B cell (primary cell): ENCODE results near the gene MTSS2.

ENCODE experiments used
- EZH2 ChIP-seq: IDR thresholded peaks from 2 replicates; pipeline ENCODE4 v1.6.1; 2012; ENCODE audit warnings: borderline replicate concordance, low read depth, mild to moderate bottlenecking, moderate library complexity, low read length; ENCODE audit not compliant: insufficient read depth, poor library complexity, severe bottlenecking
- TF ChIP-seq, protein P1 (sequence below): fragments of 200-600 bp; IDR thresholded peaks from one replicate; pipeline ENCODE4 v1.8.0; 2022; ENCODE audit warnings: antibody characterized with exemption, mild to moderate bottlenecking

DNA sequence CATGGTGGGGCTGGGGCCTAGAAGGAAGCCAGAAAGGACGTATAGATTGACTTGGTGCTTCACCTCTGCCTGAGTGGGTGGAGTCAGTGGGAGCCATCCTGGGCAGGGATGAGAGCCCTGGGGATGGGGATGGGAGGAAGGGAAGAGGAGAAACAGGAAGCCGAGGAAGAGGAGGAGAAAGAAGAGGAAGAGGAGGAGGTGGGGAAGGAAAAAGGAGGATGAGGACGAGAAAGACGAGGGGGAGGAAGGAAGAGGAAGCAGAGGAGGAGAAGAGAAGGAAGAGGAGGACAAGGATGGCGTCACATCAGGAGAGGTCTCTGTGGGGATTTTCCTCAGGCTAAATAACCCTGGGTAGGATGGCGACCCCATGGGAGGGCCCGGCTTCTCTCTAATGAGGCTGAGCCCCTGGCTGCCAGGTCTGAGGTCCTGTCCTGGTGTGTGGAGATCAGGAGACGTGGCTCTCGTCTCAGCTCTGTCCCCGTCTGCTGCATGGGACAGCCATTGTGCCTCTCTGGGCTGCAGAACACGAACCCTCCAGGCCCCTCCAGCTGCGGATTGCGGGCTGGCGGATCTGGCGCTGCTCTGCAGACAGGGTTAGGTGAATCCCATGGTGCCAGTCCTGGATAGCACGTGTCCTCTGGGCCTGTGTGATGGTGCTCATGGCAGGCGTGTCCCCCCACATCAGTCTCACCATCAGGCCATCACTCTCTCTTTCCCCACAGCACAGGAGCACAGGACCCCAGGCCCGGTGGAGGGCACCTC lies 35.5 kb upstream of the MTSS2 start:
- TF ChIP-seq, protein P1, sequence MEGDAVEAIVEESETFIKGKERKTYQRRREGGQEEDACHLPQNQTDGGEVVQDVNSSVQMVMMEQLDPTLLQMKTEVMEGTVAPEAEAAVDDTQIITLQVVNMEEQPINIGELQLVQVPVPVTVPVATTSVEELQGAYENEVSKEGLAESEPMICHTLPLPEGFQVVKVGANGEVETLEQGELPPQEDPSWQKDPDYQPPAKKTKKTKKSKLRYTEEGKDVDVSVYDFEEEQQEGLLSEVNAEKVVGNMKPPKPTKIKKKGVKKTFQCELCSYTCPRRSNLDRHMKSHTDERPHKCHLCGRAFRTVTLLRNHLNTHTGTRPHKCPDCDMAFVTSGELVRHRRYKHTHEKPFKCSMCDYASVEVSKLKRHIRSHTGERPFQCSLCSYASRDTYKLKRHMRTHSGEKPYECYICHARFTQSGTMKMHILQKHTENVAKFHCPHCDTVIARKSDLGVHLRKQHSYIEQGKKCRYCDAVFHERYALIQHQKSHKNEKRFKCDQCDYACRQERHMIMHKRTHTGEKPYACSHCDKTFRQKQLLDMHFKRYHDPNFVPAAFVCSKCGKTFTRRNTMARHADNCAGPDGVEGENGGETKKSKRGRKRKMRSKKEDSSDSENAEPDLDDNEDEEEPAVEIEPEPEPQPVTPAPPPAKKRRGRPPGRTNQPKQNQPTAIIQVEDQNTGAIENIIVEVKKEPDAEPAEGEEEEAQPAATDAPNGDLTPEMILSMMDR = no peak
- TF ChIP-seq EZH2 = no peak
